ENCODE measurements around the gene CCN6.

CCN6 gene

DNA sequence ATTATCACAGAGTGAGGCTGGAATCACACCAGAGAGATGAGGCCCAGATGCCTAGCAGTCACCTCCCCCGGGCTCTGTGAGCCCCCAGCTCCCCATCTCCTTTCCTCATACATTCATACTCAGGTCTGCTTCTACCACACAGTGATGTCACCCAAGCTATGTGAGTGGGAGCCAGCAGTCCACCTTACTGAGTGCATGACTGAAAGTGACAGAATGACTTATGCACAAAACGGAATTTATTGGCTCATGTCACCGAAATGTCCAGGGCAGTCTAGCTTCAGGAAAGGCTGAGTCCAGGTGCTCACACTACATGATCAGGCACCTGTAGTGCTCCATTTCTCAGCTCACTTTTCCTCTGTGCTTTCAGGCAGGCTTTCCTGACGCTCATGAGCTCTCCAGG is 36.7 kb upstream of the CCN6 start:
- Histone ChIP-seq H3K9me3 (ENCODE audit: control insufficient read depth in 2 of 2, low read length in 2 of 2) (no peaks in the 10 kb centered on the region), H3K4me3 (ENCODE audit: low read length in 2 of 2) (no peak overlapping the region), H3K36me3 (ENCODE audit: control insufficient read depth in 2 of 2, insufficient read depth in 2 of 2, low read length in 2 of 2) (no peaks in the 10 kb centered on the region), H3K4me1 (ENCODE audit: control insufficient read depth, insufficient read depth, low read length) (peaks cover 3% of the 10 kb centered on the region), H3K27ac (ENCODE audit: low read length) (no peak overlapping the region), H3K27me3 (ENCODE audit: control insufficient read depth in 1 of 2, insufficient read depth in 2 of 2, low read length in 2 of 2) (no peaks in the 10 kb centered on the region), H3K9ac (ENCODE audit: low read length in 2 of 2) (no peak overlapping the region)

GRCh38 chr6:112017760-112018537 is 36.0 kb upstream of the CCN6 start:
- Histone ChIP-seq H3K4me3 (ENCODE audit: low read length in 2 of 2) (no peak overlapping the region), H3K27ac (ENCODE audit: low read length) (no peak overlapping the region), H3K4me1 (ENCODE audit: control insufficient read depth, insufficient read depth, low read length) (peaks cover 3% of the 10 kb centered on the region)

DNA sequence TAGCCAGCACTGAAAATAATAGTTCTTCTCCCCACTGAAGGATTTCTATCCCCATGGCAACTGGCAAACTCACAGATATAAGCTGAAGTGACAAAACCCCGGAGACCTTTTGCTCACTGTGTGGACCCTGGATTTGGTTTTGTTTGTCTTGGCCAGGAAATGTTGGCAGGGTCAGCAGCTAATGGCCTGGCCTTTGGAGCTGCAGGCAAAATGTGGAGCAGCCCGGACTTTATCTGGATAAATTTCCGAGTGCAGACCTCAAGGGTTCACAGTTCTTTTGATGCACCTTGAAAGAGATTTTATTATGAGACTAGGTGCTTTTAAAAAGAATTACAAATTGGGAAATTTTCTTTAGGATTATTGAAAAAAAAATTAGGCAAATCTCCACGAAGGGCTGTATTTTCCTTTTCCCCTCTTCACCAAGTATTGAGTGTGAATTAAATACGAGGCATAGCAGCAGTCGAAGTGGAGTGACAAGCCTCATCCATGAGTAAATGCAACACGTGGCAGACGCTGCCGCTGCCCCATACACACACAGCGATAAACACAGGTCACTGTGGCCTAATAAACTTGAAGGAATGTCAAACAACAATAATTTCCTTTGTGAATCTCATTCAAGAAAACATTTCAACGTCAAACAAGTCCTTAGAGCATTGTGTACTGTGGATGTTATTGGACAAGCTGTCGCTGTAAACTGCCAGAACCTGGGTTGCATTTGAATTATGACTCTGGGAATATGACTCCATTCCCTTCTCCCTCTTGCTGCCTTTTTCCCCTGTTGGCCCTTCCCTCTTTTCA is 35.1 kb upstream of the CCN6 start:
- Histone ChIP-seq H3K9me3 (ENCODE audit: control insufficient read depth in 2 of 2, low read length in 2 of 2) (no peaks in the 10 kb centered on the region), H3K36me3 (ENCODE audit: control insufficient read depth in 2 of 2, insufficient read depth in 2 of 2, low read length in 2 of 2) (no peaks in the 10 kb centered on the region), H3K4me1 (ENCODE audit: control insufficient read depth, insufficient read depth, low read length) (peaks cover 3% of the 10 kb centered on the region), H3K4me3 (ENCODE audit: low read length in 2 of 2) (no peak overlapping the region), H3K9ac (ENCODE audit: low read length in 2 of 2) (no peak overlapping the region), H3K27ac (ENCODE audit: low read length) (no peak overlapping the region), H3K27me3 (ENCODE audit: control insufficient read depth in 1 of 2, insufficient read depth in 2 of 2, low read length in 2 of 2) (no peaks in the 10 kb centered on the region)

More at GRCh38 chr6:112017760-112018537, 36.0 kb upstream of the CCN6 start:
- H3K9me3 ChIP-seq (ENCODE audit: control insufficient read depth in 2 of 2, low read length in 2 of 2) = no peaks in the 10 kb centered on the region
- no peak overlapping the region for H3K9ac ChIP-seq (ENCODE audit: low read length in 2 of 2)
- H3K27me3 ChIP-seq (ENCODE audit: control insufficient read depth in 1 of 2, insufficient read depth in 2 of 2, low read length in 2 of 2) = no peaks in the 10 kb centered on the region
- no peaks in the 10 kb centered on the region for H3K36me3 ChIP-seq (ENCODE audit: control insufficient read depth in 2 of 2, insufficient read depth in 2 of 2, low read length in 2 of 2)

GRCh38 chr6:112019589-112019988 is 34.3 kb upstream of the CCN6 start:
- H3K27me3 ChIP-seq (ENCODE audit: control insufficient read depth in 1 of 2, insufficient read depth in 2 of 2, low read length in 2 of 2) = no peaks in the 10 kb centered on the region
- no peaks in the 10 kb centered on the region for H3K9me3 ChIP-seq (ENCODE audit: control insufficient read depth in 2 of 2, low read length in 2 of 2)
- H3K27ac ChIP-seq (ENCODE audit: low read length) = no peak overlapping the region
- H3K4me3 ChIP-seq (ENCODE audit: low read length in 2 of 2) = no peak overlapping the region
- no peak overlapping the region for H3K9ac ChIP-seq (ENCODE audit: low read length in 2 of 2)
- H3K36me3 ChIP-seq (ENCODE audit: control insufficient read depth in 2 of 2, insufficient read depth in 2 of 2, low read length in 2 of 2) = no peaks in the 10 kb centered on the region
- H3K4me1 ChIP-seq (ENCODE audit: control insufficient read depth, insufficient read depth, low read length) = peaks cover 3% of the 10 kb centered on the region

DNA sequence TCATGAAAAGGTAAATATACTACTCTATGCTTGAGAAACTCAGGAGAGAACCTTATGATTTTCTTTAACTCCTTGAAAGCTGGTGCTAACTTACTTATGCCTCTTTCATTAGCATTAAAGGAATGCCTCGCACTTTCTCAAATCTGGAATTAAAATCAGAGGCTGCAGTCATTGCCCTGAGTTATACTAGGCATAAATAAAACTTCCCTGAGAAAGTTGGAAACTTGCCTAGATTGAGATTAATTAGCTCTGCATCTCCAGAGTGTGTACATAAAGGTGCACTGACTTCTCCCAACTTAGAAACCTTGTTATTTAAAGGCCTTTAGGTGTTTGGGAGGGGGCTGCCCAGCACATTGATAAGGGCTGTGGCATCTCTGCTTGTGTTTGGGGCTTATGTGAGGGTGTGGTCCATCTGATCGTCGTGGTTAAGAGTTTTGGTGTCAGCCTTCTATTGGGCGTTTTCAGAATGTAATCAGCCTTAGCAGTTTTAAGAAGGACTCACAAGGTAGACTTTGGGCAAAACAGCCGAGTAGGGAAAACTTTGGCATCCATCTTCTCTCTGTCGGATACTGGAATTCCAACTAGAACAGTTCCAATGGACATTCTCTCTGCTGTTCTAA is 32.1 kb upstream of the CCN6 start:
- no peak overlapping the region for H3K4me3 ChIP-seq (ENCODE audit: low read length in 2 of 2)
- peaks cover 3% of the 10 kb centered on the region for H3K4me1 ChIP-seq (ENCODE audit: control insufficient read depth, insufficient read depth, low read length)
- H3K9ac ChIP-seq (ENCODE audit: low read length in 2 of 2) = no peak overlapping the region
- no peaks in the 10 kb centered on the region for H3K27me3 ChIP-seq (ENCODE audit: control insufficient read depth in 1 of 2, insufficient read depth in 2 of 2, low read length in 2 of 2)
- H3K9me3 ChIP-seq (ENCODE audit: control insufficient read depth in 2 of 2, low read length in 2 of 2) = no peaks in the 10 kb centered on the region
- no peaks in the 10 kb centered on the region for H3K36me3 ChIP-seq (ENCODE audit: control insufficient read depth in 2 of 2, insufficient read depth in 2 of 2, low read length in 2 of 2)
- no peak overlapping the region for H3K27ac ChIP-seq (ENCODE audit: low read length)

GRCh38 chr6:112022749-112023148 is 31.2 kb upstream of the CCN6 start:
- H3K27me3 ChIP-seq (ENCODE audit: control insufficient read depth in 1 of 2, insufficient read depth in 2 of 2, low read length in 2 of 2) = no peaks in the 10 kb centered on the region
- no peaks in the 10 kb centered on the region for H3K36me3 ChIP-seq (ENCODE audit: control insufficient read depth in 2 of 2, insufficient read depth in 2 of 2, low read length in 2 of 2)
- no peak overlapping the region for H3K4me3 ChIP-seq (ENCODE audit: low read length in 2 of 2)
- no peak overlapping the region for H3K9ac ChIP-seq (ENCODE audit: low read length in 2 of 2)
- H3K4me1 ChIP-seq (ENCODE audit: control insufficient read depth, insufficient read depth, low read length) = peaks cover 3% of the 10 kb centered on the region
- H3K9me3 ChIP-seq (ENCODE audit: control insufficient read depth in 2 of 2, low read length in 2 of 2) = no peaks in the 10 kb centered on the region
- no peak overlapping the region for H3K27ac ChIP-seq (ENCODE audit: low read length)

DNA sequence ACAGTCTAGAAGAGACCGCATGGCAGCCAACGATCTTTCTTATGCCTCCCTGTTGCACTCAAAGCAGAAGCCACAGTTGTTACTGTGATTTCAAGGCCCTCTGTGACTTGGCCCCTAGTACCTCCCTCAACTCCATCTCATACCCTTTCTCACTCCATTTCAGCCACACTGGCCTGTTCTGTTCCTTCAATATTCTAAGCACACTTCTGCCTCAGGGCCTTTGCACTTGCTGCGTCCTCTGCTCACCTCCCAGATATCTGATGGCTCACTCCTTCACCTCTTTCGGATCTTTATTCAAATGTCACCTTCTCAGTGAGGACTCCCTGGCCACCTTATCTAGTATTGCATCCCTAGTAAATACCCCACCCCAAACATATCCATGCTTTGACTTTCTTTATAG is 29.4 kb upstream of the CCN6 start:
- Histone ChIP-seq H3K27me3 (ENCODE audit: control insufficient read depth in 1 of 2, insufficient read depth in 2 of 2, low read length in 2 of 2) (no peaks in the 10 kb centered on the region), H3K36me3 (ENCODE audit: control insufficient read depth in 2 of 2, insufficient read depth in 2 of 2, low read length in 2 of 2) (no peaks in the 10 kb centered on the region), H3K4me1 (ENCODE audit: control insufficient read depth, insufficient read depth, low read length) (peaks cover 5% of the 10 kb centered on the region), H3K4me3 (ENCODE audit: low read length in 2 of 2) (no peak overlapping the region), H3K9ac (ENCODE audit: low read length in 2 of 2) (no peak overlapping the region), H3K27ac (ENCODE audit: low read length) (no peak overlapping the region), H3K9me3 (ENCODE audit: control insufficient read depth in 2 of 2, low read length in 2 of 2) (no peaks in the 10 kb centered on the region)

GRCh38 chr6:112026933-112027332 is 27.0 kb upstream of the CCN6 start:
- H3K27ac ChIP-seq (ENCODE audit: low read length) = no peak overlapping the region
- H3K4me1 ChIP-seq (ENCODE audit: control insufficient read depth, insufficient read depth, low read length) = peaks cover 6% of the 10 kb centered on the region
- no peaks in the 10 kb centered on the region for H3K27me3 ChIP-seq (ENCODE audit: control insufficient read depth in 1 of 2, insufficient read depth in 2 of 2, low read length in 2 of 2)
- no peak overlapping the region for H3K4me3 ChIP-seq (ENCODE audit: low read length in 2 of 2)
- no peak overlapping the region for H3K9ac ChIP-seq (ENCODE audit: low read length in 2 of 2)
- H3K9me3 ChIP-seq (ENCODE audit: control insufficient read depth in 2 of 2, low read length in 2 of 2) = no peaks in the 10 kb centered on the region
- H3K36me3 ChIP-seq (ENCODE audit: control insufficient read depth in 2 of 2, insufficient read depth in 2 of 2, low read length in 2 of 2) = no peaks in the 10 kb centered on the region

DNA sequence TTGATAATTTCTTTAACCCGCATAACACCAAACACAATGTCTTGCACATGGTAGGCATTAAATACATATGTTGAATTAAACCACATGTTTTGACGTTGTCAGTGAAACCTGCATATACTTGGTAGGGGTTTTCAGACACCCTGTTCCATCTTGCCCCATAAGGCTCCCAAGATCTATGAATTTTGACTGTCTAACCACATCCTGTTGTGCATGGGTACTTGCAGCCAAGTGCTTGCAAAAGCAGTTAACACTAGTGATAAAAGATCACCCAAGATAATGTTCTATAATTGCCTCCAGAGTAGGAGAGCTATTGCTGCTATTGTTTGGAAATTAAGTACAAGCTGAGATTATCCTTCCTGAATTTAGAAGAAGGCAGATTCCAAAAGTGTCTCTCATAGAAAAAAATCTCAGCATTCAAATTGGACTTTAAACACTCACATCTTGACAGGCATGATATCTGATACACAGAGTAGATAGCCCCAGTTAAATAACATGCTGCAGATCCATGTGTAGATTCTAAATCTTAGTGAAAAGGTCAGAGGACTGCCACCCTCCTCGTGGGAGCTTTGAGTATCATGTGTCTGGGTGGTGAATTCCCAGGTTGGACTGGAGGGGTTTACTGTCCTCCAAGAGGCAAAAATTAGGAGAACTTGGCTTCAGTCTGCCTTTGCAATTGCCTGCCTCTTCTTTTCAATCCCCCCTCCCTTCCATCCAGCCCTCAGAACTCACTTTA is 25.8 kb upstream of the CCN6 start:
- Histone ChIP-seq H3K9me3 (ENCODE audit: control insufficient read depth in 2 of 2, low read length in 2 of 2) (no peaks in the 10 kb centered on the region), H3K27ac (ENCODE audit: low read length) (no peak overlapping the region), H3K4me1 (ENCODE audit: control insufficient read depth, insufficient read depth, low read length) (peaks cover 6% of the 10 kb centered on the region), H3K4me3 (ENCODE audit: low read length in 2 of 2) (no peak overlapping the region), H3K27me3 (ENCODE audit: control insufficient read depth in 1 of 2, insufficient read depth in 2 of 2, low read length in 2 of 2) (no peaks in the 10 kb centered on the region), H3K36me3 (ENCODE audit: control insufficient read depth in 2 of 2, insufficient read depth in 2 of 2, low read length in 2 of 2) (no peaks in the 10 kb centered on the region), H3K9ac (ENCODE audit: low read length in 2 of 2) (no peak overlapping the region)

DNA sequence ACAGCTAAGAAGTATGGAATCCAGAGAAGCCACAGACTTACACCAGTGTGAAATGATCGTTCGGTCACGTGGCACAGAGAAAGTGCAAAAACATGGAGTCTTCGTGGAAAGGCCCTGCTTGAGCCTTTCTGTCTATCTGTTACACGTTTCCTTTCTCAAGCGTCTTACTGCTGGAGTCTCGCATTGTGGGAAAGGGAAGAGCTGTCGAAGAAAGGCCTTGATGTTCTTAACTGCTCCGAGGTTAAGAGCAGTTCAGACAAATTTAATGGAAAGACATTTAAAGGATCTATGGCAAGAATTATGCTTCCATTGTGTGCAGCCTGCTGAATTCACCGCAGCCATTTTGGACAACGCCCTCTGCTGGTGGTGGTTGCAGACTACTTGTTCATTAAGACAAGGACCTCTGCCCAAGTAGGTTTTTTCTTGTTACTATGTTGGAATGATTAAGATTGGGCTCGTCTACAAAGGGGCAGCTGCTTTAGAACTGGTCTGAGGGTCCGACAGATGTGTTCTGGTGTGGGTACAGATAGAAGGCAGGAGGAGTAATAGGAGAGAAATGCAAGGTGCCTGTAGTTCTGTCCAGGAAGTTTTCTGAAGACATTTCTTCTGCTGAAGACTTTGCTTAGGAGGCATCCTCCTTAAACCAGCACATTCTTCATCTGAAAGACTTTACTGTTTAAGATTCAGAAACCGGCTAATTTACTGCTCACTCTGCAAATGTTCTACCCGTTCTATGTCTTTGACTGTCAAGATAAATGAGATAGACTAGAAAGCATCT is 24.7 kb upstream of the CCN6 start:
- H3K27ac ChIP-seq (ENCODE audit: low read length) = no peak overlapping the region
- H3K9me3 ChIP-seq (ENCODE audit: control insufficient read depth in 2 of 2, low read length in 2 of 2) = no peaks in the 10 kb centered on the region
- H3K4me3 ChIP-seq (ENCODE audit: low read length in 2 of 2) = no peak overlapping the region
- H3K9ac ChIP-seq (ENCODE audit: low read length in 2 of 2) = no peak overlapping the region
- H3K27me3 ChIP-seq (ENCODE audit: control insufficient read depth in 1 of 2, insufficient read depth in 2 of 2, low read length in 2 of 2) = no peaks in the 10 kb centered on the region
- peaks cover 7% of the 10 kb centered on the region for H3K4me1 ChIP-seq (ENCODE audit: control insufficient read depth, insufficient read depth, low read length)
- no peaks in the 10 kb centered on the region for H3K36me3 ChIP-seq (ENCODE audit: control insufficient read depth in 2 of 2, insufficient read depth in 2 of 2, low read length in 2 of 2)

All from stomach smooth muscle (tissue), 2 donors.